NCI-H2196 (cell line): ENCODE results near the gene TIFAB.
A peak's percentile ranks its signal among the peaks of the same experiment; 100 is the strongest.
"Not testable (repeated sequence)": the region's sequence is repeated elsewhere in the genome, so short reads cannot be mapped to it uniquely, and the experiment has no call there.

Source experiments
- DNase-seq: peaks from one replicate; lab custom pipeline; 2025; ENCODE audit not compliant: unreplicated experiment; lab: John Stamatoyannopoulos, UW

Gene TIFAB, protein sequence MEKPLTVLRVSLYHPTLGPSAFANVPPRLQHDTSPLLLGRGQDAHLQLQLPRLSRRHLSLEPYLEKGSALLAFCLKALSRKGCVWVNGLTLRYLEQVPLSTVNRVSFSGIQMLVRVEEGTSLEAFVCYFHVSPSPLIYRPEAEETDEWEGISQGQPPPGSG

DNA sequence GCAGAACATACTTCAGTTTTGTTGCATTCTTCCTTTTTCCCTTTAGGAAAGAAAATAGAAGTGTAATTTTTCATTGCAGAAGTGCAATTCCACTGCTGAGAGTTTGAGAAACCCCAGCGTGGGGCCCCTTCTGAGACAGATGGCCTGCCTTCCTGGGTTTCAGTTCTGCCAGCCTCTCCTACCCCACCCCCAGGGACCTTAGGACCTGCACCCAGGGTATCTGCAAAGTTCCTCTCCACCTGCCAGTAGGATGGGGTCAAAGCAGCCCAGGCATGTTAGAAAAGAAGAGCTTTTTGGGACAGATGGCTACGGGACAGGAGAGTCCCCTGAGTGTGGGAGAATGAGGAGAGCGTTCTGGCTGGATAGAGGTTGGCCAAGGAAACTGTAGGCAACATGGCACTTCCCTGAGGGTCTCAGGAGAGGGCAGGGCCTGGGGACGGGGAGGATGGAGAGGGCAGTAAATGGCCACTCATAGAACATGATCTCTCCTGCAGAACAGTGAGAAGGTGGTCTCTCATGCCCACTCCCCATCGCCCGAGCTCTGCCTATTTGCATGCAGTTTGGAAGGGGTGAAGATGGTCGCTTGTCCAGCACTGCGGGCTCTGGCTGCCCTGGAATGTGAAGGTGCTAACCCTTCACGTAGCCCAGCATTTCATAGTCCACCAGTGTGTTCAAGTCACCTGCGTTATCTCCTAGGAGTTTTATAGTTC is at the start of gene TIFAB:
TSS of gene TIFAB (minus strand) at position 31 of the 710 bp plus-strand sequence. CDS start 2,412 bp downstream, outside the sequence.
- no peak for DNase-seq

DNA sequence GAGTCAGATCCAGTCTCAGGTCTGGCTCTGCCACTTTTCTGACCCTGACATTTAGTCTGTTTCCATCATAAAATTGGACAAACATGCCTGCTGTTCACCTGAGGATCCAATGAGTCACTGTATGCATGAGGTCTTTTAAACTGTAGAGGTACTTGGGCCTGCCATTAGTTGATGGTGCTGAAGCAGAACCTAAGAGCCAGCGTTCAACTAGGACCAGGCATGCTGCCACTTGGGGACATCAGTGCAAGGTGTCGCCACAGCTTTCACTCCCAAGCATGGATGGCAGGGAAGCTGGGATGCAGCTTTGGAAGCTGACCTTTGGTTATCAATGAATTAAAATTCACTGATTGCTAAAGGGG is 46.5 kb upstream of the TIFAB start:
- DNase-seq: no peak

DNA sequence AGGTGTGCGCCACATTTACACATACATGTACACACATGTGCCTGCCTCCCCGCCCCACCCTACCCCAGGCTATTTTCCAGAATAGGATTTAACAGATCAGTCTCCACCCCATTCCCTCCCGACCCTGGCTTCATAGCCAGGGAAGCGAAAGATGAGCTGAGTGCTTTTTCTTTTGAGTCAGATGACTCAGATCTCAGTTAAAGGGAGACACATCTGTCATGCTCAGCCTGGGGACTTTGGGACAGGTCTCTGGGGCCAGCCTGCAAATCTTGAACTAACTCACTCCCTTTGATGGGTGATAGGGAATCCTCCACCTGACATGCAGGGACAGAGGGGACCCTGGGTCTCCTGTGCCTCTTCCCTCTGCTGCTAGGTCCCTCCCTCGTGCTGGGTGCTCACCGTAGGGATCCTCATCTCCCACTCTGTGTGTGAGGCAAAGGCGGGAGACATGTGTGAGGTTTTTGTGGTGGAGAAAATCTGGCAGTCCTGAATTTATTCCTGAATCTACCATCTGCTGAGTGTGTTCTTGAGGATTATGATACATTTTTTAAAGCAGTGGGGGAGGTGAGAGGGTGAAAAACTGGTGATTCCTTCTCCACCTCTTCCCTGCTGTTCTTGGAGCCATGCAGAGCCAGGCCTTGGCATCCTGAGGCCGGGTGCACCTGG is 46.0 kb upstream of the TIFAB start:
- DNase-seq: no peak

DNA sequence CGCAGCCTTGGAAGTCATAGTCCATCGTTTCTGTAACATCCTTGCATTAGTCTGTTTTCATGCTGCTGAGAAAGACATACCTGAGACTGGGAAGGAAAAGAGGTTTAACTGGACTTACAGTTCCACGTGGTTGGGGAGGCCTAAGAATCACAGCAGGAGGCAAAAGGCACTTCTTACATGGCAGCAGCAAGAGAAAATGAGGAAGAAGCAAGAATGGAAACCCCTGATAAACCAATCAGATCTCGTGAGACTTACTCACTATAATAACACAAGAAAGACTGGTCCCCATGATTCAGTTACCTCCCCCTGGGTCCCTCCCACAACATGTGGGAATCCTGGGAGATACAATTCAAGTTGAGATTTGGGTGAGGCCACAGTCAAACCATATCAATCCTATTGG is 43.4 kb upstream of the TIFAB start:
- not testable (repeated sequence) for DNase-seq

DNA sequence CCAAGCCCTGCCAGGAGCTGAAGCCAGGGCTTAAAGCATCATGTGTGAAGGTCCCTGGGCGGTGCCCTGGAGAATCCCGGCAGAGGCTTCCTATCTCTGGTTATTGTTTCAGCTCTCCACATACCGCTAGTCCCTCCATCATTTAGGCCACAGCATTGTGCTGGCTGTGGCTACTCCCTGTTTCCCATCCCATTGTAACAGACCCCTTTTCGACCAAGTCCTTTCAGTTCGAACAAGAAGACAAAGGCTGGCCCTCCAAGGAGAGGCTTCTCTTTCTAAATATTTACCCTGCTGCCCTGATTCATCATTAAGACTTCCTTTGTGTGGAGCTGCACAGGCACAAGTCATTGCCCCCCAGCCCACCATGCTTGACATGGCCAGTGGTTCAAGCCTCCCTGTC is 42.0 kb upstream of the TIFAB start:
- DNase-seq: no peak

DNA sequence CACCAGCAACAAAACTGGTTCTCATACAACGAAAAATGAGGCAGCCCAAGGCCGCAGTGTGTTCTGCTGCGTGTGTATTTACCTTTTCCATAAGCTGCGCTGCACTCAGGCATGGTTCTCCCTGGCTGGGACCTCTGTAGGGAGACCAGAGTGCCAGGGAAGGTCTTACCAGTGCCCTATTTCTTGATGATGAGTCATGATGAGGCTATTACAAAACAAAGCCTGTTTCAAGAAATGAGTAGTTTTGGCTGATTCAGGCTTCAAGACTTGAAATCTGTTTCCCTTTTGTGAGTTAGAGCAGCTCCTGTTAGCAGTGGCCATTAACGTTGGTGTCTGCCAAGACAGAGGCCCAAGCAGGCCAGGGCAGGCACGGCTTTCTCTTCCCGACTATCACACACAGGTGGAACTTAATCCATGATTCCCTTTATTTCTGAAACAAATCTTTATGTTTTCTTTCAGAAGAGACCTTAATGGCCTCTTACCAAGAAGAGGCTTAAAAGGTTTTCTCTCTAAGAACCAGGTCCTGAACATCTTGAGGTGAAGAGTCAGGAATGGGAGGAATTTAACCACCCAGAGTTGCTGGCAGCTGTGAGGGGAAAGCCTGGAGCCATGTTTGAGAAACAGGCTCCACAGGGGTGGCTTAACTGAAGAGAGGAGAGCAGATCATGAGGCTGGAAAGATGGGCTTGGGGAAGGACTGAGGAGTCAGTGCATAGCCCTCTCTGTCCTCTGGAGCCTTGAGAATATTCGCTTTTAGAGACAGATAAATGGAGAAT is 41.4 kb upstream of the TIFAB start:
- DNase-seq: no peak

DNA sequence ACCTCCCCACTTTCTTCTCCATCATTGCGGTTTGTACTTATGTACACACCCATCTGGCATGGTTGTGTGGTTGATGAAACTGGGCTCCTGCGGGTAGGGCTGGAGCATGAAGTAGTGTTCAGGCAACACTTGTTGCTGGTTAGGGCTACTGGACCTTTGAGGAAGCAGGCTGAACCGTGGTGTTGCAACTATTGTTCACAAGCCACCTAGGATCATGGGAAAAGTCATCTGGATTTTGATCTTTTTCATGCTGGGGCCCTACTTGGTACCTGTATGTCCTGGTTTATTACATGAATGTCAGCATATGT is 40.1 kb upstream of the TIFAB start:
- DNase-seq: no peak

DNA sequence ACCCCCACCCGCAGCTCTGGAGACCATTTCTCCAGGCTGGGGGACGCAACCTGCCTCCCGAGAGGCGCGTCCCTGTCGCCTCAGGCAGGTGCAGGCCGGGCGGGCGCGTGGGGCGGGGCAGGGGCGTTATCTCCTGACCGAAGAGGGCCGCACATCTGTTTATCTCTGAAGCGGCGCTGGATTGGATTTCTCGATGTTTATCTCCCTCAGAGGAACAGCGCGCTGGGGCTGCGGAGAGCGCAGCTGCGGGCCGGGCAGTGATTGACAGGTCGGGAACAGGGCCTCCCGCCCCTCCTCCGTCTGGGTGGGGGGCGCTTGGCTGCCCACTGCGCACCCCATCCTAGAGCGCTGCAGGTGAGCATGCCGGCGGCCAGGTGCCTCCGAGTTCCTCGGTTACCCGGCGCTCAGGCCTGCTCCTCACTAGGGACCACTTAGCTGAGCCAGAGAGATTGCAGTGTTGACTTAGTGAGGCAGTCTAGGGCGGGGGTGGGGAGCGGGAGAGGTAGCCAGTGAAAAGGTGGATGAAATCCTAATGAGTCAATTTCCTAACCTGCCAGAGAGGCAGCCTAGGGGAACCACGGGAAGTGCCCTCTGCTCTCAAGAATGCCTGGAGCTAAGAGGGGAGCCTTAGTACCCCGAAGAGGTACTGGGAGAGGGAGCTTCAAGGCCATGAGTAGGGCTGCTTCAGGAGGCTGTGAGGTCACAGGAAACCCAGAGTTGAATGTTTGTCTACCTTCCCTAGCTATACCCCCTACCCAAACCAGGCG is 39.6 kb upstream of the TIFAB start:
- peak; percentile 51 for DNase-seq

DNA sequence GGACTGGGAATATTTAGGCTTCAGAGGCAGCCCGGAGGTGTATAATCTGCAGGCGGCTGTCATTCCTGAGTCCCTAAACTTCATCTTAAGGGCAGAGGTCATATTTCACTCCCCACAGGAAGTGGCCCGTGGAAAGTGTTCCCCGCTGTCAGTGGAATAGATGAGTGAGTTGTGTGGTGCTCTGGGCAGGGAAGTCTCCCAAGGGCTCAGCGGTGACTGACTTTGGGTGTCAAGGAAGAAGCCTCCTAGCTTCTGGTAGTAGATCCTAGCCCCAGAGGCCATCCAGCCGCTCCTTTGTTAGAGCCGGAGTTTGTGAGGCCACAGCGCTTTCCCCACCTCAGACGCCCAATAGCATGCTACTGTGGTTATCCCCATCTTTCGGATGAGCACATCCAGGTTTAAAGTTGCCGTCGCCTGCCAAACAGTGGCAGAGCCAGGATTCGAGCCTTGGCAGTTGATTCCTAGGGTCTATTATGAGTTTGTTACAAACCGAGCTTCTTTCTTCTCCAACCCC is 38.9 kb upstream of the TIFAB start:
- no peak for DNase-seq

DNA sequence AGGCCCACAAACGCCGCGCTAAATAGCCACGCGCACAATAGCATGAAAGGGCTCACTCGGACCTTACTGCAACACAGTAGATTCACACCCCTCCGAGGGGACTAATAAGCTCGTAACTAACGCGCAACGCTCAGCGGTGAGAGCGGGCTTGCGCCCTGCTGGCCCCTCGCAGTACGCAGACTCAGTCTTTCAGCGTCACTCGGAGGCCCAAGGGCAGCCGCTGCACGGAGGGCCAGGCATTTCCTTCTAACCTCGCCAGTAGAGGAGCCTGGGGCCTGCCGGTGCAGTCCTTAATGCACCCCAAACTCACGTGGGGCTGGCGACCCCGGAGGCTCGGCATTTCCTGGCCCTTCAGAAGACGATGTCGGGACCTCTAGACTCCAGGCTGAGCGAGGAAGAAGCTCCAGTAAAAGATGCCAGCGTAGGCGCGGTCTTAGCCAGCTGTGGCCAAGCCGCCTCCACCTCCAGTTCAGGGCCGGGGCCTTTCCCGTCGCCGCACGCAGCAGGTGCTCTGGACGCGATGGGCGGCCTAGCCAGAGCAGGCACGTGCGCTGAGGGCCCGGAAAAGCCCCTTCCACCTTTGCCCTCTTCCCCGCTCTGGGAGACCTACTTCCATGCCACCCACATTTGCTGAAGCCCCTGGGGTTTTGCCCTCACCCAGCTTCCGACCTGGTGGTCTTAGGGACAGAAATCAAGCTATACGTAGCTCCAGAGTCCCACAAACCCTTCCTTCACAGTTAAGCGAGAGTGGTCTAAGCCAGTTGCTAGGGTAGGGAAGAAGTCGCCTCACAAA is 38.3 kb upstream of the TIFAB start:
- DNase-seq: no peak

DNA sequence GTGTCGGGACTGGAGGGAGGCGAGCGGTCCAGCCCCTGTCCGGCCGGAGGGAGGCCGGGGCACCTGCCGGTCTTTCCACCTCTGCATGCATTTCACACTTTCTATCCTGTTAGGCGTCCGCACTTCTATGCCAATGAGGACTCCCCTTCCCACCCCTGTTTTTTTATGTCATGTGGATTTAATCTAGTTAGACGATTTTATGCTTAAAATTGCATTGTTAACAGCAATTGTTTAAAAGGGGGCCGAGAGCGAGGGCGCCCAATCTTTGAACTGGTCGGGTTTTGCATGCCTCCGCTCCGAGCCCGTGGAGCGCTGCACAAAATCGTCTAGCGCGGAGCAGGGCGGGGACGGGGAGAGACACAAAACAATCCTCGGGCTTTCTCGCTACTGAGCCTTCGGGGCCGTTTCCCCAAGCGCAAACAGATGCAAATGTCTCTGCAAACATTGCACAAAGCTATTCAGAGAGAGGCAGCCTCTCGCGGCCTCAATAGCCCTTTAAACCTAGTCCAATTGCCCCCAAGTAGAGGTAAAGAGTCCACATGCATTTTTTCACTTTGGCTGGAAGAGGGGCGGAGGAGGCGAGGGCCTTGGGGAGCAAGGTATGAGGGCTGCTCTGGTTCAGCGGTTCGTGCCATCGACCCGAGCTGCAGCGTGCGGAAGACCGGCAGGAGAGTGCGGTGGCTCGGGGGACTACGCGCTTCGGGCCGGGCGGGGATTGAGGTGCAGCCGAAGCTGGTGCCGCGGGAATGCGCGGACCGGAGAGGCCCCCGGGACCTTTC is 37.5 kb upstream of the TIFAB start:
- no peak for DNase-seq

DNA sequence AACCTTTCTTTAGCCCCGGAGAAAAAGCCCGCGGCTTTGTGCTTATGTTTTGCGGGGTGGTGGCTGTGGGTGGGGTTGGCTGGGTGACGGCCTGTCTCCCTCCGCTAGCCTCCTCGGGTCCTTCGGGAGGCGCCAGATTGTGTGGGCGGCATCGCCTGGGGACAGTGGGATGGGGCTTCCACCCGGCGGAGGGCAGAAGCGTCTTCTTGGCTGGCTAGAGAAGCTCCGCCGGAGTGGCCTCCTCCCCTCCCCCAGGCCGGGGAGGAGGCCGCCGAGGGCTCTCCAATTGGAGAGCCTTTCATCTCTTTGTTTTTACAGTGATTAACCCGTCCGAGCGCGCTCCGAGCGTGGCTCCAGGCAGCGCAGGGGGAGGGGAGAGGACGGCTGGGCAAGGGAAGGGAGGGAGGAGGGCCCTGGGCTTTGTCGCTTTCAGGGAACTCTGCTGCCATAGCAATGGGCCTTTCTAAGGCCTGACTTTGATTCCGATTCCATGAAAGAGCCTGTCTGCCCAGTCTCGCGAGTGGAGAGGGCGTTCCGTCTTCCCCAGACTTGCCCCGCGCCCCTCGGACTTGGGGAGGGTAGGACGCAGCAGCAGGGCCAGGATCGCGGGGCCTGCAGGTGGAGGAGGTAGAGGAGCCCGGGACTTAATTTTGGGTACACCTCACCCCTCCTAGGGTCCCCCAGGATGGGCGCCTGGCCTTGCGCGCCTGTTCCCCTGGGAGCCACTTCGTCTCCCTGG is 36.7 kb upstream of the TIFAB start:
- DNase-seq: no peak

DNA sequence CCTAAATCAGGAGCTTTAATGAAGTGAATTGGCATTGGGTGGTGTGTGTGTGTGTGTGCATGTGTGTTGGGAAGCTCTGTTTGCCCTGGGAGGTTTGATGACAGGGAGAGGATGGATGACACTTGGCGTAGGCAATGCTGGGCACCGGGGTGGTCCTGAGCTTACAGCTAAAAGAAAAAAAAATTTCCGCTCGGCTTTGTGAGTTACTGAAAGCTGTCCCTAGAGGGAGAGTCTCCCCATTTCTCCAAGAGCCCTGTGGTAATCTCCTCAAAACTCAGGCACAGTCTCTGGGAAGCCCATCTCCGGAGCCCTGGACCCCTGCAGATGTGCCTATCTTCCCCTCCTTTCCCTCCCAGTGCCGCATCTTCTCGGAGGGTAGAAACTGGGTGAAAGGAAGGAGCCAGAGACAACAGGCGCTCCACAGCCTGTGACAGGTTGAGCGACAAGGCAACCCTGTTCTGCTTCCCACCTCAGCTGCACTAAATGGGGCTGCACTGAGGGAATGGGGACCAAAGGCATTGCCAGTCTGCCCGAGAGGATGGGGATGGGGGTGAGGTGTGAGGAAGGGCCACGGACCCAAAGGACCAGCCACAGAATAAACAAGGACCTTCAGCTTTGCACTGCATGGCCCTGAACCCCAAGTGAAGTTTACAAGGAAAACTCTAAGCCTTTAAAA is 35.8 kb upstream of the TIFAB start:
- DNase-seq: no peak

DNA sequence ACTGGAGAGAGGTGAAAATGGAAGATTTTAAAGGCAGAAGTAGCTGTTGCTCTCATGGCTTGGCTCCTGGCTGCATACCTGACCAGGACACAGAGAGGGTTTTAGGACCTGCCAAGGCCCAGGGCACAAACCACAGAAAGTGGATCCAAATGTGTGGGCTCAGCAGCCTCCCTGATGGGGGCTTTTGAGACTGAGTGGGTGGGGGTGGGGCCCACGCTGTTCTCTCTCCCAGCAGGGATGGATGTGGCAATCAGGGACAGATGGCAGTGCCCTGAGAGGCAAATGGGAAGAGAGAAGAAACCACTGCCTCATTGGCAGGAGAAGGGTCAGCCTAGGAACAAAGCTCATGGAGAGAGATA is 34.9 kb upstream of the TIFAB start:
- DNase-seq: no peak

DNA sequence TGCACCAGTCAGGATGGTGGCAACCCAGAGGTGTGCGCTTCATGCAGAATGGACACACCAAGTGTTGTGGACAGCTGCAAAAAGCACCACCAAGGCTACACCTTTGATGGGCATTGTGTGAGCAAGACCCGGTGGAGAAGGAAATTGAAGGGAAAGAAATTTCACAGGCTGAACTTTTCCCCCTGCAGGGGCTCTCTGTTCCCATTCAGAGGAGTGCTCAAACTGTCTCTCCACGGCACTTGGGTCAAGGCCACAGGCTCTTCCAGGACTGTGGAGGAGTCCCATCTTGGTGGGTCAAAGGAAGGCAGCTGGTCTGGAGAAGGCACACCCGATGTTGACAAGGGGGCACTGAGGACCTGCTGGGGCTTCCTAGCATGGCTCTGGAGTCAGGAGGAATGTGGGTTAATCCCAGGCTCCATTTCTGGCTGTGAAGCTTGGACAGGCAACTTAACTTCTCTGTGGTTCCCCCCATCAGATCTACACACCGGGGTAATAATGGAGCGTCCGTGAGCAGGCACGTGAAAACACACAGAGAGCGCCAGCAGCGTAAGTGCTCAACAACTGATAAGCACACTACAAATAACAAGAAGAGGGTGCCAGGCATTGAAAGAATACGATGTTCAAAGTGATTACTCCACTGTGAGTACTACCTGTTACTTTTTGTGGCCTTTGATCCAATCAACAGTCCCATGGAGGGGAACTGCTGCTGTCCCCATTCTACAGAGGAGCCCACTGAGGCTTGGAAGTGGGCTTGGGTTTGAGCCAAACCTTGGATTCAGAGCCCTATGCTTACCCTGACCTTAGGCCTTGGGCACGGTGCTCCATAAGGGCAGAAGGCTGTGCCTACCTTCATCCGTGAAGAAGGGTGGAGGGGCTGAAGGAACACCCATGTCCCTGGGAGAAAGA is 34.2 kb upstream of the TIFAB start:
- no peak for DNase-seq

DNA sequence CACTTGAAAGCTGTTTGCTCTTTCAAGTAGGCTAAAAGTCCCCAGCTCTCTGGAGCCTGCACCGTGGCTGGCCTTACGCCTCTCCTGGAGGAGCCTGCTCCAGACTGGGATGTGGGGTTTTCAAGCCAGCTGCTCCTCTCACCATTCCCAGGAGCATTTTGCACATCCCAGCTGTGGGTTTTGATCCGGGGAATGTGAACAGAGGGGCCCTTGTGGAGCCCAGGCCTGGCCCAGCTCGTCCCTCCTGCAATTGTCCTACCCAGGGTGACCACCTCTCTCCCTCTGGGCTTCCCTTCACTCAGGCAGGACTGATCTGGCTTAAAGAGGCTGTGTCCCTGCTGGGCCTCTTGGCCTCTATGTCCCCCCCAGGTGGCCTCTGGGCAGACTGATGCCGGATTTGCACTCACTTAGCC is 32.5 kb upstream of the TIFAB start:
- peak; percentile 33 for DNase-seq

DNA sequence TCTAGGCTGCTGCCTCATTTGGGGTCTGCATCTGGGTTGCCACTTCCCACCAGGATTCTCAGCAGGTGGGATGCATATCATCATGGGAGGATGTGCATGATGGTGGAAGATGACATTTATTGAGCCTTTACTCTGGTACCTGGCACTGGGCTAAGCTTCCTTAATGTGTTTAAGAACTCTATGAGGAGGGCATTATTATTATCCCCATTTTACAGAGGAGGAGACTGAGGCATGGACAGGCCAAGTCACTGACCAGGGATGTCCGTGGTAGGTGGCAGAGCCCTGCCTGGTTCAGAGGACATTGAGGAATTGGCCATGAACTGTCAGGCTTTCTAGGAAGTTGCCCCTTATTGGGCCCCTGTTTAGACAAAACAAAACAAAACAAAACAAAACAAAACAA is 31.1 kb upstream of the TIFAB start:
- DNase-seq: no peak
